Esophagus muscularis mucosa (tissue), 4 donors: ENCODE results near the gene EIF2S2. TPM values are rescaled to one million over a fixed set of nuclear protein-coding genes. Genes with fewer than 3 reads are reported as not detected.

Source experiments
- DNase-seq: peaks from one replicate; pipeline ENCODE4 v3.0.0-alpha.2; 2017; ENCODE audit errors: extremely low spot score
- H3K27ac ChIP-seq, 4 donors: fragments of 200-600 bp; sonication (generic); replicated peaks in 1 of 4; 1 replicate in 3 of 4; 2 replicates in 1 of 4; pipeline ENCODE4 v1.5.1; 2016 to 2019; ENCODE audit warnings: mild to moderate bottlenecking in 1 of 4
- H3K27me3 ChIP-seq, 4 donors: fragments of 200-600 bp; sonication (generic); one replicate each; pipeline versions ENCODE4 v1.5.1 to v1.6.0; 2016 to 2019
- H3K36me3 ChIP-seq, 4 donors: fragments of 200-600 bp; sonication (generic); one replicate each; pipeline ENCODE4 v1.5.1; 2016 to 2019
- H3K4me1 ChIP-seq, 4 donors: fragments of 200-600 bp; sonication (generic); one replicate each; pipeline ENCODE4 v1.5.1; 2016 to 2019
- H3K4me3 ChIP-seq, 4 donors: fragments of 200-600 bp; sonication (generic); 1 replicate in 2 of 4; 2 replicates in 2 of 4; pipeline ENCODE4 v1.5.1; 2016 to 2019; ENCODE audit warnings: mild to moderate bottlenecking in 4 of 4, moderate library complexity in 1 of 4
- H3K9me3 ChIP-seq, 4 donors: fragments of 200-600 bp; sonication (generic); 1 replicate in 3 of 4; 2 replicates in 1 of 4; pipeline ENCODE4 v1.5.1; 2016 to 2019
- EP300 ChIP-seq: sonication (generic); formaldehyde crosslinking; IDR thresholded peaks from one replicate; pipeline ENCODE4 v1.6.1; 2017; ENCODE audit warnings: antibody characterized with exemption
- POLR2A ChIP-seq: fragments of 450-650 bp; IDR thresholded peaks from one replicate; pipeline ENCODE4 v1.6.1; 2017; ENCODE audit warnings: antibody characterized with exemption, moderate library complexity, mild to moderate bottlenecking, low read depth
- POLR2AphosphoS5 ChIP-seq, 2 donors: sonication (generic); formaldehyde crosslinking; IDR thresholded peaks; one replicate each; pipeline ENCODE4 v1.6.1; 2017; ENCODE audit warnings: antibody characterized with exemption in 2 of 2
- WGBS: methylation state at CpG from one replicate; pipeline ENCODE4 v1.1.5; 2018; 5-methylcytosine and 5-hydroxymethylcytosine counted together
- intact Hi-C: fragments of 100-400 bp; cut with DNase I; formaldehyde crosslinking; loops from one replicate; pipeline ENCODE4 v1.15.1; 2023
- total RNA-seq, 4 donors: library from RNA; depleted of rRNA; stranded (reverse); fragments of >200 nt; gene quantifications; one replicate each; pipeline versions ENCODE4 v1.1.0 to v1.2.1, GENCODE V29; 2016
- TF ChIP-seq, protein P1 (sequence below), 3 experiments: fragments of 200-600 bp in 2 of 3; fragments of 450-650 bp in 1 of 3; sonication (generic) in 2 of 3; IDR thresholded peaks; one replicate each; pipeline ENCODE4 v1.5.1; 2017 to 2019; ENCODE audit warnings: antibody characterized with exemption in 3 of 3, mild to moderate bottlenecking in 2 of 3, moderate library complexity in 1 of 3

Gene EIF2S2
- total RNA-seq, 4 donors from 2014 or later: 48.6 to 64.2 (median 58.7) TPM

DNA sequence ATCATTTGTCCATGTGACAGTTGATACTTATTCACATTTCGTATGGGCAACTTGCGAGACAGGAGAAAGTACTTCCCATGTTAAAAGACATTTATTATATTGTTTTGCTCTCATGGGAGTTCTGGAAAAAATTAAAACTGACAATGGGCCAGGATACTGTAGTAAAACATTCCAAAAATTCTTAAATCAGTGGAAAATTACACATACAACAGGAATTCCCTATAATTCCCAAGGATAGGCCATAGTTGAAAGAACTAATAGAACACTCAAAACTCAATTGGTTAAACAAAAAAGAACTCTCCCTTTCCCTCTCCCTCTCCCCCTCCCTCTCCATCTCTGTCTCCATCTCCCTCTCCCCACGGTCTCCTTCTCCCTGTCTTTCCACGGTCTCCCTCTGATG is 19.4 kb upstream of the EIF2S2 start:
- intact Hi-C loops: loop anchor here (2.0 kb wide), 1 partner anchor 269 kb away; no protein-coding TSS in a partner anchor
- peaks cover 0 to 7% (median 0%) of the 10 kb centered on the region in 4 donors for H3K27me3 ChIP-seq
- no peak overlapping the region for H3K4me3 ChIP-seq
- TF ChIP-seq, protein P1, sequence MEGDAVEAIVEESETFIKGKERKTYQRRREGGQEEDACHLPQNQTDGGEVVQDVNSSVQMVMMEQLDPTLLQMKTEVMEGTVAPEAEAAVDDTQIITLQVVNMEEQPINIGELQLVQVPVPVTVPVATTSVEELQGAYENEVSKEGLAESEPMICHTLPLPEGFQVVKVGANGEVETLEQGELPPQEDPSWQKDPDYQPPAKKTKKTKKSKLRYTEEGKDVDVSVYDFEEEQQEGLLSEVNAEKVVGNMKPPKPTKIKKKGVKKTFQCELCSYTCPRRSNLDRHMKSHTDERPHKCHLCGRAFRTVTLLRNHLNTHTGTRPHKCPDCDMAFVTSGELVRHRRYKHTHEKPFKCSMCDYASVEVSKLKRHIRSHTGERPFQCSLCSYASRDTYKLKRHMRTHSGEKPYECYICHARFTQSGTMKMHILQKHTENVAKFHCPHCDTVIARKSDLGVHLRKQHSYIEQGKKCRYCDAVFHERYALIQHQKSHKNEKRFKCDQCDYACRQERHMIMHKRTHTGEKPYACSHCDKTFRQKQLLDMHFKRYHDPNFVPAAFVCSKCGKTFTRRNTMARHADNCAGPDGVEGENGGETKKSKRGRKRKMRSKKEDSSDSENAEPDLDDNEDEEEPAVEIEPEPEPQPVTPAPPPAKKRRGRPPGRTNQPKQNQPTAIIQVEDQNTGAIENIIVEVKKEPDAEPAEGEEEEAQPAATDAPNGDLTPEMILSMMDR (IDR thresholded peaks at IDR 0.05): no peak
- TF ChIP-seq POLR2A: no peak
- H3K36me3 ChIP-seq: no peaks in the 10 kb centered on the region
- DNase-seq: no peak
- H3K4me1 ChIP-seq: peaks cover 3 to 5% (median 4%) of the 10 kb centered on the region in 4 donors
- no peak overlapping the region for H3K27ac ChIP-seq
- H3K9me3 ChIP-seq: no peaks in the 10 kb centered on the region
- WGBS: 71% methylated on average over 4 of the region's 4 CpGs

DNA sequence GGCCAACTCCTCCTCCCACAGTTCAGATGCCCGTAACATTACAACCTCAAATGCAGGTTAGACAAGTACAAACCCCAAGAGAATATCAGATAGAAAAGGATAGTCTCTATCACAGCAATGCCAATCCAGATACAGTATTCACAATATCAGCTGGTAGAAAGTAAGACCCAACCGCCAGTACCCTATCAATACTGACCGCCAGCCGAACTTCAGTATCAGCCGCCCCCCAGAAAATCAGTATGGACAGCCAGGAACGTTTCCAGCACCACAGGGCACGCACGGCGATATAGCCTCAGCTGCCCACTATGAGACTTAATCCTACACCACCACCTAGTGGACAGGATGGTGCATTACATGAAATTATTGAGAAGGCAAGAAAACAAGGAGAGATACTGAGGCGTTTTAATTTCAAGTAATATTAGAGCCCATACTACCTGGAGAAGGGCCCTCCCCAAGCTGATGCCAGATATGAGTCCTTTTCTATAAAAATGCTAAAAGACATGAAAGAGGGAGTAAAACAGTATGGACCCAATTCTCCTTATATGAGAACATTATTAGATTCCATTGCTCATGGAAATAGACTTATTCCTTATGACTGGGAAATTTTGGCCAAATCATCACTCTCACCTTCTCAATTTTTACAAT is 17.6 kb upstream of the EIF2S2 start:
- H3K4me1 ChIP-seq: peaks cover 3 to 5% (median 4%) of the 10 kb centered on the region in 4 donors
- H3K9me3 ChIP-seq: no peaks in the 10 kb centered on the region
- no peak overlapping the region for H3K27ac ChIP-seq
- DNase-seq: no peak
- peak overlapping the region in 1 of 4 donors; percentile 37 for H3K4me3 ChIP-seq
- intact Hi-C loops: loop anchor here (2.0 kb wide), 2 partner anchors 197 to 267 kb away; no protein-coding TSS in a partner anchor
- peaks cover 0 to 7% (median 0%) of the 10 kb centered on the region in 4 donors for H3K27me3 ChIP-seq
- H3K36me3 ChIP-seq: no peaks in the 10 kb centered on the region
- TF ChIP-seq POLR2AphosphoS5 (IDR thresholded peaks at IDR 0.05) (no peak), POLR2A (no peak), EP300 (no peak)
- TF ChIP-seq, protein P1 (IDR thresholded peaks at IDR 0.05): peak; percentile 85 to 87 (median 86)
- WGBS: under 1% methylated on average over 10 of the region's 10 CpGs

DNA sequence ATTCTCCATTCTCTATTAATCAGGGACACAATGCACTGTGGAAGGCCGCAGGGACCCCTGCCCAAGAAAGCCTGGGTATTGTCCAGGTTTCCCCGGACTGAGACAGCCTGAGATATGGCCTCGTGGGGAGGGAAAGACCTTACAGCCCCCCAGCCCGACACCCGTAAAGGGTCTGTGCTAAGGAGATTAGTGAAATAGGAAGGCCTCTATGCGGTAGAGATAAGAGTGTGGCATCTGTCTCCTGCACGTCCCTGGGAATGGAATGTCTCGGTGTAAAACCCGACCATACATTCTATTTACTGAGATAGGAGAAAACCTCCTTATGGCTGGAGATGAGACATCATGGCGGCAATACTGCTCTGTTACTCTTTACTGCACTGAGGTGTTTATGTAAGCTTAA is 15.7 kb upstream of the EIF2S2 start:
- Histone ChIP-seq H3K36me3 (no peaks in the 10 kb centered on the region), H3K27ac (no peak overlapping the region), H3K9me3 (no peaks in the 10 kb centered on the region), H3K27me3 (peaks cover 0 to 4% (median 0%) of the 10 kb centered on the region in 4 donors), H3K4me1 (peaks cover 3 to 5% (median 4%) of the 10 kb centered on the region in 4 donors), H3K4me3 (no peak overlapping the region)
- intact Hi-C loops: loop anchor here (2.0 kb wide), 1 partner anchor 195 kb away; no protein-coding TSS in a partner anchor
- TF ChIP-seq POLR2A: no peak
- TF ChIP-seq EP300: no peak
- TF ChIP-seq, protein P1 (IDR thresholded peaks at IDR 0.05): no peak
- TF ChIP-seq POLR2AphosphoS5 (IDR thresholded peaks at IDR 0.05): no peak
- WGBS: 87% methylated on average over 10 of the region's 10 CpGs
- no peak for DNase-seq

DNA sequence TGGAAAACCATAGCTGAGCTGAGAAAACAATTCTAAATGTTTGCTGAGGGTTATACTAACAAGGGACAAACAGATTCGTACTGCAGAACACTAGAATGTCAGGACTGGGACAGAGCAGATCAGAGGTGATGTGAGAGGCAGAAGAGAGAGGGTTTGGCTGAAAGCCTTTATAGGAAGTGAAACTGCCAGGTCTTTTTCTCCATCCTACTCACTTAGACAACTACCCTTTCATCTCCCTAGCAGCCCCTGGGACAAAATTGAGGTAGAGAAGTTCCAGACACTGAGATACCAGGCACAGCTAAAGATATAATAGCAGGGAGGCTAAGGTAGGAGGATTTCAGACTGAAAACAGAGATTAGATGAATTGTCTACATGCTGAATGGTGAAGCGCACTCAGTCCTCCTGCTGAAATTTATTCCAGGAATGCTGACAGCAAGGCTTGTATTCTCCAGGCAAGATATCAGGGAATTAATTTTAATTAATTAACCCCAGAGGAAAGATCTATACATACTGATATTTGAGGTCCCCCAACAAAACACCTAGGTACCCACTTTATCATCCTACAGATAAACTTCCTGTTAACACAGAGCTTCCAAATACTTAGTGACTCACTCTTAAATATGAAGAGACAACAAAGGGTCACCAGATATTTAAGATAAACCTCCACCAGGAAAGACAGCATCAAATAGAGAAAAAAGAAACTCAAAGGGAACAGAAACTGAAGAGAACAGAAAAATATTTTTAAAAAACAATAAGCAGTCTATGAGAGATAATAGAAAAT is 12.6 kb upstream of the EIF2S2 start:
- Histone ChIP-seq H3K4me1 (peaks cover 3 to 5% (median 4%) of the 10 kb centered on the region in 4 donors), H3K9me3 (no peaks in the 10 kb centered on the region), H3K4me3 (no peak overlapping the region), H3K36me3 (no peaks in the 10 kb centered on the region), H3K27me3 (no peaks in the 10 kb centered on the region), H3K27ac (no peak overlapping the region)
- 63% methylated on average over 2 of the region's 2 CpGs for WGBS
- intact Hi-C loops: no loop called here
- TF ChIP-seq POLR2A (no peak), POLR2AphosphoS5 (IDR thresholded peaks at IDR 0.05) (no peak), EP300 (no peak)
- TF ChIP-seq, protein P1 (IDR thresholded peaks at IDR 0.05): no peak
- DNase-seq: no peak
